CD14-positive monocyte (primary cell): ENCODE data around the gene KASH5. TPM values are rescaled to one million over a fixed set of nuclear protein-coding genes. Genes with fewer than 3 reads are reported as not detected.

ENCODE experiments used
- DNase-seq, 3 donors: peaks; one replicate each; pipeline ENCODE4 v3.0.0-alpha.2; 2011 to 2022
- H2AFZ ChIP-seq: 2 replicates; pipeline ENCODE4 v1.6.0; 2012; ENCODE audit warnings: mild to moderate bottlenecking, low read depth, low read length, inconsistent platforms; ENCODE audit not compliant: insufficient read depth, poor library complexity, severe bottlenecking
- H3K27ac ChIP-seq, 2 donors: 1 replicate in 1 of 2; 2 replicates in 1 of 2; pipeline ENCODE4 v1.5.1; 2012 to 2013; ENCODE audit warnings: low read length in 2 of 2, control low read depth in 1 of 2, inconsistent platforms in 1 of 2, low read depth in 1 of 2, mild to moderate bottlenecking in 1 of 2
- H3K27me3 ChIP-seq, 2 donors: one replicate each; pipeline versions ENCODE4 v1.6.0 to v1.6.1; 2011 to 2013; ENCODE audit warnings: low read length in 2 of 2; ENCODE audit not compliant: control insufficient read depth in 2 of 2, insufficient read depth in 2 of 2
- H3K36me3 ChIP-seq, 2 donors: replicated peaks in 1 of 2; 1 replicate in 1 of 2; 2 replicates in 1 of 2; pipeline versions ENCODE4 v1.5.1 to v1.6.1; 2012 to 2013; ENCODE audit warnings: low read length in 2 of 2, control low read depth in 1 of 2, inconsistent platforms in 1 of 2, mild to moderate bottlenecking in 1 of 2; ENCODE audit not compliant: insufficient read depth in 2 of 2, control insufficient read depth in 1 of 2
- H3K4me1 ChIP-seq, 2 donors: 1 replicate in 1 of 2; 2 replicates in 1 of 2; pipeline versions ENCODE4 v1.5.1 to v1.6.1; 2012 to 2013; ENCODE audit warnings: low read length in 2 of 2, control low read depth in 1 of 2, inconsistent platforms in 1 of 2, mild to moderate bottlenecking in 1 of 2, moderate library complexity in 1 of 2; ENCODE audit not compliant: insufficient read depth in 2 of 2, control insufficient read depth in 1 of 2
- H3K4me2 ChIP-seq: replicated peaks from 2 replicates; pipeline ENCODE3; 2012; ENCODE audit warnings: low read length, moderate library complexity, mild to moderate bottlenecking; ENCODE audit not compliant: poor library complexity, severe bottlenecking; ENCODE audit errors: extremely low read depth
- H3K4me3 ChIP-seq, 3 experiments: fragments of 200-600 bp in 1 of 3; sonication (generic) in 1 of 3; replicated peaks in 1 of 3; 1 replicate in 2 of 3; 2 replicates in 1 of 3; pipeline ENCODE4 v1.5.1; 2011 to 2013; ENCODE audit warnings: low read length in 3 of 3, mild to moderate bottlenecking in 3 of 3, control low read depth in 2 of 3, low read depth in 2 of 3, inconsistent platforms in 1 of 3, moderate library complexity in 1 of 3
- H3K79me2 ChIP-seq: 2 replicates; pipeline ENCODE4 v1.6.0; 2012; ENCODE audit warnings: mild to moderate bottlenecking, control low read depth, inconsistent platforms, low read length, moderate library complexity; ENCODE audit not compliant: insufficient read depth
- H3K9ac ChIP-seq: 2 replicates; pipeline ENCODE4 v1.6.0; 2017; ENCODE audit warnings: low read length, mild to moderate bottlenecking; ENCODE audit not compliant: insufficient read depth, poor library complexity, severe bottlenecking
- H3K9me3 ChIP-seq, 2 donors: replicated peaks in 1 of 2; 1 replicate in 1 of 2; 2 replicates in 1 of 2; pipeline versions ENCODE4 v1.5.1 to v1.6.1; 2012 to 2013; ENCODE audit warnings: low read length in 2 of 2, control low read depth in 1 of 2; ENCODE audit not compliant: control insufficient read depth in 1 of 2, insufficient read depth in 1 of 2
- H4K20me1 ChIP-seq: 2 replicates; pipeline ENCODE4 v1.6.0; 2012; ENCODE audit warnings: mild to moderate bottlenecking, low read length, control low read depth, moderate library complexity; ENCODE audit not compliant: insufficient read depth
- H3K27ac Mint-ChIP-seq, 7 donors: one replicate each; pipeline ENCODE4 v1.8.0; 2020; ENCODE audit warnings: mild to moderate bottlenecking in 7 of 7, mixed read lengths in 7 of 7, moderate library complexity in 6 of 7, inconsistent platforms in 2 of 7
- H3K27me3 Mint-ChIP-seq, 3 donors: one replicate each; pipeline ENCODE4 v1.8.0; 2021 to 2022; ENCODE audit warnings: low read depth in 3 of 3, mild to moderate bottlenecking in 3 of 3, mixed read lengths in 3 of 3, moderate library complexity in 3 of 3, inconsistent platforms in 1 of 3
- H3K36me3 Mint-ChIP-seq, 2 donors: one replicate each; pipeline ENCODE4 v1.8.0; 2020; ENCODE audit warnings: mixed read lengths in 2 of 2, inconsistent platforms in 1 of 2, mild to moderate bottlenecking in 1 of 2
- H3K4me1 Mint-ChIP-seq: one replicate; pipeline ENCODE4 v1.8.0; 2020; ENCODE audit warnings: mild to moderate bottlenecking, mixed read lengths
- H3K4me3 Mint-ChIP-seq, 2 donors: one replicate each; pipeline ENCODE4 v1.8.0; 2020; ENCODE audit warnings: mild to moderate bottlenecking in 2 of 2, mixed read lengths in 2 of 2, moderate library complexity in 1 of 2
- H3K9me3 Mint-ChIP-seq, 7 donors: one replicate each; pipeline ENCODE4 v1.8.0; 2020 to 2022; ENCODE audit warnings: mixed read lengths in 7 of 7, mild to moderate bottlenecking in 6 of 7, moderate library complexity in 6 of 7, inconsistent platforms in 2 of 7
- CTCF ChIP-seq: fragments of 200-600 bp; IDR thresholded peaks from one replicate; pipeline ENCODE4 v1.8.0; 2022; ENCODE audit warnings: antibody characterized with exemption, mild to moderate bottlenecking
- WGBS: methylation state at CpG from one replicate; pipeline ENCODE4 v1.1.5; 2013; ENCODE audit warnings: missing lambda C conversion rate; ENCODE audit not compliant: insufficient coverage; 5-methylcytosine and 5-hydroxymethylcytosine counted together
- intact Hi-C, 2 donors: fragments of 100-400 bp; cut with micrococcal nuclease; formaldehyde crosslinking; loops; one replicate each; pipeline versions ENCODE4 v1.15.0 to v1.15.1; 2023
- polyA plus RNA-seq, 3 donors: library from polyadenylated mRNA; depleted of rRNA in 1 of 3; unstranded in 2 of 3; stranded (reverse) in 1 of 3; fragments of 300-500 nt in 2 of 3; fragments of >200 nt in 1 of 3; fragmentation: Illumina TruSeq in 2 of 3; gene quantifications; 1 replicate in 2 of 3; 2 replicates in 1 of 3; pipeline ENCODE4 v1.2.3, GENCODE V29; 2012 to 2021

The KASH5 gene
- polyA plus RNA-seq, 3 donors = not detected

GRCh38 chr19:49421878-49422202 lies 33.8 kb downstream of the KASH5 start:
- Histone ChIP-seq H4K20me1 (no peaks in the 10 kb centered on the region), H2AFZ (no peak overlapping the region), H3K4me3 (no peak overlapping the region), H3K4me2 (no peak overlapping the region), H3K9ac (no peak overlapping the region), H3K79me2 (no peaks in the 10 kb centered on the region), H3K27me3 (peaks cover 65 to 76% of the 10 kb centered on the region in 2 donors), H3K27ac (no peak overlapping the region), H3K9me3 (peaks cover 0 to 35% of the 10 kb centered on the region in 2 donors), H3K4me1 (peaks cover 13 to 21% of the 10 kb centered on the region in 2 donors), H3K36me3 (no peaks in the 10 kb centered on the region)
- peaks cover 0 to 25% (median 13%) of the 10 kb centered on the region in 7 donors for H3K9me3 Mint-ChIP-seq
- WGBS = no CpG with 5 or more reads among the region's 3 CpGs
- peaks cover 0 to 24% of the 10 kb centered on the region in 2 donors for H3K36me3 Mint-ChIP-seq
- peaks cover 39% of the 10 kb centered on the region for H3K4me1 Mint-ChIP-seq
- intact Hi-C loops = loop anchor here in 1 of 2 donors (10.0 kb wide), 1 partner anchor 47 kb away; no protein-coding TSS in a partner anchor
- peak overlapping the region in 1 of 2 donors; percentile 90 for H3K4me3 Mint-ChIP-seq
- peaks cover 77 to 86% (median 83%) of the 10 kb centered on the region in 3 donors for H3K27me3 Mint-ChIP-seq
- H3K27ac Mint-ChIP-seq = no peak overlapping the region
- no peak for TF ChIP-seq CTCF
- DNase-seq = no peak

GRCh38 chr19:49422407-49423070 lies 34.5 kb downstream of the KASH5 start:
- no peak overlapping the region for H3K9ac ChIP-seq

More at GRCh38 chr19:49422407-49423070, 34.5 kb downstream of the KASH5 start:
- H3K27ac Mint-ChIP-seq = no peak overlapping the region
- 3% methylated on average over 58 of the region's 58 CpGs for WGBS
- H3K4me3 ChIP-seq = peak overlapping the region in 2 of 3 experiments; percentile 5 to 63
- H3K36me3 Mint-ChIP-seq = peaks cover 0 to 29% of the 10 kb centered on the region in 2 donors
- no peaks in the 10 kb centered on the region for H4K20me1 ChIP-seq
- H3K4me1 ChIP-seq = peaks cover 13 to 21% of the 10 kb centered on the region in 2 donors
- peak; percentile 48 for TF ChIP-seq CTCF
- H3K79me2 ChIP-seq = no peaks in the 10 kb centered on the region
- peak in 2 of 3 donors; percentile 22 to 33 for DNase-seq
- H3K36me3 ChIP-seq = no peaks in the 10 kb centered on the region
- peaks cover 84 to 93% (median 90%) of the 10 kb centered on the region in 3 donors for H3K27me3 Mint-ChIP-seq
- peaks cover 38% of the 10 kb centered on the region for H3K4me1 Mint-ChIP-seq
- H2AFZ ChIP-seq = peak overlapping the region; percentile 63
- H3K4me2 ChIP-seq = peak overlapping the region; percentile 63
- H3K27me3 ChIP-seq = peaks cover 71 to 83% of the 10 kb centered on the region in 2 donors
- intact Hi-C loops = loop anchor here in 1 of 2 donors (10.0 kb wide), 1 partner anchor 48 kb away; no protein-coding TSS in a partner anchor
- H3K9me3 Mint-ChIP-seq = peaks cover 0 to 30% (median 16%) of the 10 kb centered on the region in 7 donors
- H3K4me3 Mint-ChIP-seq = peak overlapping the region; percentile 73 to 92
- H3K27ac ChIP-seq = no peak overlapping the region
- peaks cover 0 to 41% of the 10 kb centered on the region in 2 donors for H3K9me3 ChIP-seq
